Esophagus squamous epithelium (tissue), 5 donors: ENCODE measurements around the gene C3orf18. TPM values are rescaled to one million over a fixed set of nuclear protein-coding genes. Genes with fewer than 3 reads are reported as not detected.

Experiments used
- DNase-seq: peaks from one replicate; lab custom pipeline; 2025; lab: John Stamatoyannopoulos, UW
- H3K27ac ChIP-seq, 4 donors: fragments of 200-600 bp; sonication (generic); one replicate each; pipeline ENCODE4 v1.5.1; 2016 to 2019; ENCODE audit warnings: mild to moderate bottlenecking in 1 of 4
- H3K27me3 ChIP-seq, 4 donors: fragments of 200-600 bp; sonication (generic); 1 replicate in 3 of 4; 2 replicates in 1 of 4; pipeline versions ENCODE4 v1.5.1 to v1.6.0; 2017 to 2021; ENCODE audit warnings: antibody characterized with exemption in 1 of 4
- H3K36me3 ChIP-seq, 3 donors: fragments of 200-600 bp; sonication (generic); one replicate each; pipeline ENCODE4 v1.5.1; 2016 to 2019
- H3K4me1 ChIP-seq, 3 donors: fragments of 200-600 bp; sonication (generic); one replicate each; pipeline ENCODE4 v1.5.1; 2017 to 2019
- H3K4me3 ChIP-seq, 4 donors: fragments of 200-600 bp; sonication (generic); 1 replicate in 3 of 4; 2 replicates in 1 of 4; pipeline ENCODE4 v1.5.1; 2016 to 2019; ENCODE audit warnings: mild to moderate bottlenecking in 2 of 4, moderate library complexity in 1 of 4
- H3K9me3 ChIP-seq, 3 donors: fragments of 200-600 bp; sonication (generic); one replicate each; pipeline ENCODE4 v1.5.1; 2016 to 2019
- POLR2A ChIP-seq, 4 donors: fragments of 450-650 bp; IDR thresholded peaks; one replicate each; pipeline ENCODE4 v1.6.1; 2017; ENCODE audit warnings: antibody characterized with exemption in 4 of 4, mild to moderate bottlenecking in 4 of 4, moderate library complexity in 3 of 4
- WGBS, 2 donors: methylation state at CpG; one replicate each; pipeline ENCODE4 v1.1.5; 2018; 5-methylcytosine and 5-hydroxymethylcytosine counted together
- intact Hi-C: fragments of 100-400 bp; cut with DNase I; formaldehyde crosslinking; loops from one replicate; pipeline ENCODE4 v1.15.0; 2022
- total RNA-seq, 4 donors: library from RNA; depleted of rRNA; stranded (reverse); fragments of >200 nt; gene quantifications; one replicate each; pipeline ENCODE4 v1.1.0, GENCODE V29; 2016
- TF ChIP-seq, protein P1 (sequence below), 6 experiments: fragments of 450-650 bp in 4 of 6; fragments of 200-600 bp in 2 of 6; sonication (generic) in 2 of 6; IDR thresholded peaks; one replicate each; pipeline ENCODE4 v1.5.1; 2016 to 2019; ENCODE audit warnings: antibody characterized with exemption in 6 of 6, mild to moderate bottlenecking in 4 of 6, moderate library complexity in 4 of 6
- donor health status: DM: yes; HTN: yes; CAD: no.

C3orf18 gene
- total RNA-seq, 4 donors from 2014 or later: 0.15 to 3.2 (median 1.2) TPM

DNA sequence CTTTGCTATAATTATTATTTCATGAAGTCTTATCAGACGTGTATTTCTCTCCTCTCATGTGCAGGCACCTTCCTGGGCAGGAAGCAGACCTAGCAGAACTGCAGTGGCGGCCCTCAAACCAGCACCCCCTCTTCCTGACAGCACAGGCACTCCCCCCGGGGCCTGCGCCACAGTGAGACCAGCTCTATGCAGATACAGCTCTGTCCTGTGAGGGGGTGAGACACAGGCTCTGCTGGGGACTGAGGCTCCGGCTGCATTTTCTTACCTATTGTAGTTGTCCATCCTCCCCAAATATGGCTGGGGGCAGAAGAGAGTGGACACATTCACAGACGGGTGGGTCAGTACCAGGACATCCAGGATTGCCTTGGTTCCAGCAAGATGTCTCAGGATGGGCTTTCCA lies 39.0 kb upstream of the C3orf18 start:
- intact Hi-C loops: no loop called here
- H3K9me3 ChIP-seq: no peaks in the 10 kb centered on the region
- peaks cover 67 to 100% (median 76%) of the 10 kb centered on the region in 3 donors for H3K4me1 ChIP-seq
- DNase-seq: no peak
- WGBS, 2 donors: 67 to 80% methylated on average over 1 of the region's 6 CpGs
- H3K27ac ChIP-seq: peak overlapping the region in 3 of 4 donors; percentile 60 to 97 (median 95)
- TF ChIP-seq, protein P1, sequence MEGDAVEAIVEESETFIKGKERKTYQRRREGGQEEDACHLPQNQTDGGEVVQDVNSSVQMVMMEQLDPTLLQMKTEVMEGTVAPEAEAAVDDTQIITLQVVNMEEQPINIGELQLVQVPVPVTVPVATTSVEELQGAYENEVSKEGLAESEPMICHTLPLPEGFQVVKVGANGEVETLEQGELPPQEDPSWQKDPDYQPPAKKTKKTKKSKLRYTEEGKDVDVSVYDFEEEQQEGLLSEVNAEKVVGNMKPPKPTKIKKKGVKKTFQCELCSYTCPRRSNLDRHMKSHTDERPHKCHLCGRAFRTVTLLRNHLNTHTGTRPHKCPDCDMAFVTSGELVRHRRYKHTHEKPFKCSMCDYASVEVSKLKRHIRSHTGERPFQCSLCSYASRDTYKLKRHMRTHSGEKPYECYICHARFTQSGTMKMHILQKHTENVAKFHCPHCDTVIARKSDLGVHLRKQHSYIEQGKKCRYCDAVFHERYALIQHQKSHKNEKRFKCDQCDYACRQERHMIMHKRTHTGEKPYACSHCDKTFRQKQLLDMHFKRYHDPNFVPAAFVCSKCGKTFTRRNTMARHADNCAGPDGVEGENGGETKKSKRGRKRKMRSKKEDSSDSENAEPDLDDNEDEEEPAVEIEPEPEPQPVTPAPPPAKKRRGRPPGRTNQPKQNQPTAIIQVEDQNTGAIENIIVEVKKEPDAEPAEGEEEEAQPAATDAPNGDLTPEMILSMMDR (IDR thresholded peaks at IDR 0.05): no peak
- TF ChIP-seq POLR2A (IDR thresholded peaks at IDR 0.05): no peak
- H3K27me3 ChIP-seq: no peaks in the 10 kb centered on the region
- peaks cover 0 to 29% (median 3%) of the 10 kb centered on the region in 3 donors for H3K36me3 ChIP-seq
- peak overlapping the region in 2 of 4 donors; percentile 84 to 85 for H3K4me3 ChIP-seq

DNA sequence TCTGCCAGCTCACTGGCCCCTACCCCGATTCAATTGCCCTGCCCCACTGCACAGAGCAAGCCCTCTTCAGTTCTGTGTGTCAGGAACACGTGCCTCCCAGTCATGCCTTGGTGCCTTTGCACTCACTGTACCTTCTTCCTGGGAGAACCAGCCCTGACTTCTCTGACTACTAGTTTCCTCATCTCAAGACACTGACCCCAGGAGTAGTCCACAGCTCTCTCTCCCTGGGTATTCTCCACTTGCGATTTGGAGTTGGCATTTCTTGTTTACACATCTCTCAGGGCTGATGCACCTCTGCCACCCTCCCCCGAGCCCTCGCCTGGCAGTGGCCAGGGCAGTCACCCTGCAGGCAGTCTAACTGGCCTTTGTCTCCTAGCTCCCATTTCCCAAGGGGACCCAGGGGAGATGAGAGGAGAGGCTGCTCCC lies 38.4 kb upstream of the C3orf18 start:
- intact Hi-C loops: no loop called here
- peak overlapping the region in 1 of 4 donors; percentile 6 for H3K4me3 ChIP-seq
- 28 to 70% methylated on average over 3 to 5 of the region's 5 CpGs for WGBS, 2 donors

DNA sequence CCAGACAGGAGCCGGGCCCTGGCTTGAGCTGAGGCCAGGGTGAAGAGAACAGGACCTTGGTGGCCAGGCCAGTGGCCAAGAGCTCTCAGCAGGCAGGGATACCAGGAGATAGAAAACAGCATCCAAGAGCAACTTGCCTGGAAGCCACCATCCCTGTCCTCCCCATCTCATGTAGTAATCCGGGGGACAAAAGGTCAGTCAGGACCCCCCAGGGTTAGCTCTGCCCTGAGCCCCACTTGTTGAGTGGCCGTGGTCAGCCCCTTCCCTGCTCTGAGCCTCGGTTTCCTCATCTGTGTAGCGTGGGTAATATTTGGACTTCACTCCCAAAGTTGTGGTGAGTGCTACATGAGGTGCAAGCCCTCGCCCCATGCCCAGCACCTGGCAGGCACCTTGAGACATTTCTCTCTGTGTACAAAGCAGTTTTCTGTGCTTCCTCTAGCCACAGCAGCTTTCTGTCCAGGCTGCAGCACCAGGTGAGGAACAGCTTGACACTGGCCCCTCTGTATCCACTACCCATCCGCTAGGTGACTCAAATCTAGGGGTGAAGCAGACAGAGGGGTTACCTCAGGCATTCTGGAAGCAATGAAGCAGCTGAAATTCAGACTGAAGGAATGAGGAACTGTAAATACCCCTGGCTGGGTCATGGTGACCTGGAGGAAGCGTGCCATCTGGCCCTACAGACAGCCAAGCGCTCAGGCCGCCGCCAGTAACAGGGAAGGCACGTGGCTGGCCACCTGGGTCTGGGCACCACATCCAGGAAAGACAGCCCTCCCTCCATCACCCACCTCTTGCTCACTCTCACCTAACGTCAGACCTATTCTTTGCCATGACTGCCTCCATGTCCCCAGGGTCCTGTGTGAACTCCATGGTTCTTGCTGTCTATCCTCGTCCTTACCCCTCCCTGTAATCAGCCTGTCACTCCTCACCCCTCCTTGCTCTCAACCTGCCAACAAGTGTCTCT lies 37.4 kb upstream of the C3orf18 start:
- 38 to 55% methylated on average over 4 to 11 of the region's 14 CpGs for WGBS, 2 donors
- DNase-seq: no peak
- Histone ChIP-seq H3K4me1 (peaks cover 67 to 100% (median 77%) of the 10 kb centered on the region in 3 donors), H3K27me3 (no peaks in the 10 kb centered on the region), H3K4me3 (no peak overlapping the region), H3K27ac (peak overlapping the region; percentile 60 to 97 (median 78)), H3K9me3 (no peaks in the 10 kb centered on the region), H3K36me3 (peaks cover 0 to 29% (median 3%) of the 10 kb centered on the region in 3 donors)
- intact Hi-C loops: no loop called here
- TF ChIP-seq POLR2A (IDR thresholded peaks at IDR 0.05): no peak
- TF ChIP-seq, protein P1 (IDR thresholded peaks at IDR 0.05): no peak

More for the DNA sequence above, 38.4 kb upstream of the C3orf18 start:
- no peaks in the 10 kb centered on the region for H3K27me3 ChIP-seq
- H3K36me3 ChIP-seq: peaks cover 0 to 29% (median 3%) of the 10 kb centered on the region in 3 donors
- H3K9me3 ChIP-seq: no peaks in the 10 kb centered on the region
- TF ChIP-seq, protein P1 (IDR thresholded peaks at IDR 0.05): no peak
- DNase-seq: no peak
- peak overlapping the region; percentile 60 to 97 (median 78) for H3K27ac ChIP-seq
- H3K4me1 ChIP-seq: peaks cover 69 to 100% (median 77%) of the 10 kb centered on the region in 3 donors

DNA sequence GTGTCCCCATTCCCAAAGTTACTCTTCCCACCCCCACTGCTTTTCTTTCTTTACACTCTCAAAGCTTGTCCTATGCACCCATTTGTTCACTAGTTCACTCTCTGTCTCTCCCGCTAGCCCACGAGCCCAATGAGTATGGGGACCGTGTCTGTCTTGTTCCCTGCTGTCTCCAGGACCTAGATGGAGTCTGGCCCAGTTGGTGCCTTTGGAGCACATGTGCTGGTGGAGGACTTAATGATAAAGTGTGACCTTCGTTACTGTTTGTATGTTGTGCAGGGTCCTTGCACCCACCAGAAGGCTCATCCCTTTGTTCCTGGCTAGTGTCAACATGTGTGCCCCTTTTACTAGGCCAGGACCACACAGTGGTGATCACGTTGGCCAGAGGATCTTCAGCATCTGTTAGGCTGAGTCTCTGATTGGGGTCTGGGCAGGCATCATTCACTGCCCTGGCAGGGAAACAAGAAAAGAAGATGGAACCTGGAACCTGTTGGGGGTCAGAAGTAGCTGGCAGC lies 36.6 kb upstream of the C3orf18 start:
- Histone ChIP-seq H3K27me3 (no peaks in the 10 kb centered on the region), H3K4me3 (no peak overlapping the region), H3K9me3 (no peaks in the 10 kb centered on the region), H3K27ac (peak overlapping the region; percentile 61 to 97 (median 94)), H3K4me1 (peaks cover 67 to 100% (median 70%) of the 10 kb centered on the region in 3 donors), H3K36me3 (peaks cover 0 to 29% (median 3%) of the 10 kb centered on the region in 3 donors)
- intact Hi-C loops: no loop called here
- DNase-seq: no peak
- TF ChIP-seq, protein P1 (IDR thresholded peaks at IDR 0.05): no peak
- no peak for TF ChIP-seq POLR2A (IDR thresholded peaks at IDR 0.05)
- WGBS, 2 donors: 78 to 86% methylated on average over 4 to 5 of the region's 5 CpGs
